NCI-H2196 treated with DMSO at 0.1 percent for 48 hours (cell line): Measurements from ENCODE around the gene AJUBA.
A peak's percentile ranks its signal among the peaks of the same experiment; 100 is the strongest.
"Not testable (repeated sequence)": the region's sequence is repeated elsewhere in the genome, so short reads cannot be mapped to it uniquely, and the experiment has no call there.

Experiments
- DNase-seq: peaks from one replicate; lab custom pipeline; 2025; ENCODE audit not compliant: unreplicated experiment; lab: John Stamatoyannopoulos, UW

Gene AJUBA

GRCh38 chr14:23006544-23007419 is 24.4 kb upstream of the AJUBA start:
- DNase-seq: peak; percentile 95

- DNase-seq: no peak
These were observed 23.8 kb upstream of the AJUBA start for GRCh38 chr14:23006188-23006534.

- no peak for DNase-seq
These were observed 23.3 kb upstream of the AJUBA start for GRCh38 chr14:23005451-23006187.

- not testable (repeated sequence) for DNase-seq
These were observed 21.9 kb upstream of the AJUBA start for GRCh38 chr14:23004274-23004673.

GRCh38 chr14:23002592-23002991 is 20.2 kb upstream of the AJUBA start:
- DNase-seq: no peak

GRCh38 chr14:23000860-23001259 is 18.5 kb upstream of the AJUBA start:
- DNase-seq: no peak

GRCh38 chr14:22998329-22999012 is 16.1 kb upstream of the AJUBA start:
- no peak for DNase-seq

- DNase-seq: no peak
These were observed 15.4 kb upstream of the AJUBA start for GRCh38 chr14:22997676-22998323.

- no peak for DNase-seq
These were observed 14.7 kb upstream of the AJUBA start for GRCh38 chr14:22996768-22997654.

- no peak for DNase-seq
These were observed 13.7 kb upstream of the AJUBA start for GRCh38 chr14:22995889-22996625.

GRCh38 chr14:22994762-22995275 is 12.5 kb upstream of the AJUBA start:
- no peak for DNase-seq

- no peak for DNase-seq
These were observed 11.2 kb upstream of the AJUBA start for GRCh38 chr14:22993517-22993916.

GRCh38 chr14:22991852-22992251 is 9.5 kb upstream of the AJUBA start:
- DNase-seq: no peak

- DNase-seq: no peak
These were observed 4.9 kb upstream of the AJUBA start for GRCh38 chr14:22987291-22987690.

GRCh38 chr14:22986508-22987054 is 4.2 kb upstream of the AJUBA start:
- peak; percentile 54 for DNase-seq

- no peak for DNase-seq
These were observed 3.6 kb upstream of the AJUBA start for GRCh38 chr14:22985894-22986507.

GRCh38 chr14:22984959-22985658 is 2.8 kb upstream of the AJUBA start:
- DNase-seq: no peak

GRCh38 chr14:22981876-22982476 is 375 bp downstream of the AJUBA start:
- no peak for DNase-seq
